Inferior parietal cortex (tissue), 1 donor: Measurements from ENCODE around the gene ARID5A.
A peak's percentile ranks its signal among the peaks of the same experiment; 100 is the strongest.
"Not testable (repeated sequence)": the region's sequence is repeated elsewhere in the genome, so short reads cannot be mapped to it uniquely, and the experiment has no call there.

Experiments used
- DNase-seq: peaks from one replicate; pipeline ENCODE4 v3.0.0-alpha.2; 2016; ENCODE audit errors: extremely low spot score

ARID5A gene, protein sequence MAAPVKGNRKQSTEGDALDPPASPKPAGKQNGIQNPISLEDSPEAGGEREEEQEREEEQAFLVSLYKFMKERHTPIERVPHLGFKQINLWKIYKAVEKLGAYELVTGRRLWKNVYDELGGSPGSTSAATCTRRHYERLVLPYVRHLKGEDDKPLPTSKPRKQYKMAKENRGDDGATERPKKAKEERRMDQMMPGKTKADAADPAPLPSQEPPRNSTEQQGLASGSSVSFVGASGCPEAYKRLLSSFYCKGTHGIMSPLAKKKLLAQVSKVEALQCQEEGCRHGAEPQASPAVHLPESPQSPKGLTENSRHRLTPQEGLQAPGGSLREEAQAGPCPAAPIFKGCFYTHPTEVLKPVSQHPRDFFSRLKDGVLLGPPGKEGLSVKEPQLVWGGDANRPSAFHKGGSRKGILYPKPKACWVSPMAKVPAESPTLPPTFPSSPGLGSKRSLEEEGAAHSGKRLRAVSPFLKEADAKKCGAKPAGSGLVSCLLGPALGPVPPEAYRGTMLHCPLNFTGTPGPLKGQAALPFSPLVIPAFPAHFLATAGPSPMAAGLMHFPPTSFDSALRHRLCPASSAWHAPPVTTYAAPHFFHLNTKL

DNA sequence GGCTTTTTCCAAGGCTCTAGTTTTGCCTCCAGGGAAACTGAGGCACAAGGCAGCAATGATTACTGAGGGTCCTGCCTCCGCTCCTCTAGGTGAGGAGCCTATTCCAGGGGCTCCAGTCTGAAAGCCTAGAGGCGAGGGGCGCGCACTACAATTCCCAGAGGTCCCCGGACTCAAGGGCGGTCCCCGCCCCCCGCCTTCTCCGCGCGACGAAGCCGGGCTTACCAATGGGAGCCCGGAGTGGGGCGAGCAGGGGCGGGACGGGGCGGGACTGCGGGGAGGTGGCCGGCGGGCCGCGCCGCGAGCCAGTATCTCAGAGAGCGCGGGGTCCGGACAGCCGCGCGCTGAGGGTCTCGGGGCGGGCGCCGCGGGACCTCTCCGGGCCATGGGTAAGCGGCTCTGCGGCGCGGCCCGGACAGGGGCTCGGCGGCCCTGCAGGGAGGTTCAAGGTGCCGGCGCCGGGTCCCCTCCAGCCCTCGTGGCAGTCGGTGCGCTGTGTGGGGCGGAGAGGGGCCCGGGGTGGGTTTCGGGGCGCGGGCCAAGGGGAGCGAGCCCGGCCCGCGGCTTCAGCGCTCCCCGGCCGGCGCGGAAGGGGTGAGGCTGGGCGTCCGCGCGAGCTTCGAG is at the start of gene ARID5A:
TSS of gene ARID5A (plus strand) at position 308 of the 621 bp plus-strand sequence. CDS start at position 383, 75 bp downstream.
- peak; percentile 88 for DNase-seq

DNA sequence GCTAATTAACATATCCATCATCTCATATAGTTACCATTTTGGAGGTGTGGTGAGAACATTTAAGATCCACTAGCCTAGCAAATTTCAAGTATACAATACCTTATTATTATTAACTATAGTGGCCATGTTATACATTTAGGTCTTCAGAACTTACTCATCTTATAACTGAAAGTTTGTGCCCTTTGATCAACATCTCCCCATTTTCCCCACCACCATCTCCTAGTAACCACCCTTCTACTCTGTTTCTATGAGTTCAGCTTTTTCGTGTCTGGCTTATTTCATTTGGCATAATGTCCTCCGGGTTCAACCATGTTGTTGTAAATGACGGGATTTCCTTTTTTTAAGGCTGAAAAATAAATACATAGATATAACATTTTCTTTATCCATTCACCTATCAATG is 47.3 kb upstream of the ARID5A start:
- DNase-seq, result no peak

DNA sequence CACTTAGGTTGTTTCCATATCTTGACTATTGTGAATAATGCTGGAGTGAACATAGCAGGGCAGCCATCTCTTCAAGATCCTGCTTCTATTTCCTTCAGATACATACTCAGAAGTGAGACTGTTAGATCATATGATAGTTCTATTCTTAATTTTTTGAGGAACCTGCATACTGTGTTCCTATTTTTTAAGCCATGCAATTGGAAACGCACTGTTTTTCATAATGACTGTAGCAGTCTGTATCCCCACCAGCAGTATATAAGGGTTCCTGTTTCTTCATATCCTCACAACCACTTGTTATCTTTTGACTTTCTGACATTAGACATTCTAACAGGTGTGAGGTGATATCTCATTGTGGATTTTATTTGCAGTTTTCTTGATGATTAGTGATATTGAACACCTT is 46.9 kb upstream of the ARID5A start:
- no peak for DNase-seq

DNA sequence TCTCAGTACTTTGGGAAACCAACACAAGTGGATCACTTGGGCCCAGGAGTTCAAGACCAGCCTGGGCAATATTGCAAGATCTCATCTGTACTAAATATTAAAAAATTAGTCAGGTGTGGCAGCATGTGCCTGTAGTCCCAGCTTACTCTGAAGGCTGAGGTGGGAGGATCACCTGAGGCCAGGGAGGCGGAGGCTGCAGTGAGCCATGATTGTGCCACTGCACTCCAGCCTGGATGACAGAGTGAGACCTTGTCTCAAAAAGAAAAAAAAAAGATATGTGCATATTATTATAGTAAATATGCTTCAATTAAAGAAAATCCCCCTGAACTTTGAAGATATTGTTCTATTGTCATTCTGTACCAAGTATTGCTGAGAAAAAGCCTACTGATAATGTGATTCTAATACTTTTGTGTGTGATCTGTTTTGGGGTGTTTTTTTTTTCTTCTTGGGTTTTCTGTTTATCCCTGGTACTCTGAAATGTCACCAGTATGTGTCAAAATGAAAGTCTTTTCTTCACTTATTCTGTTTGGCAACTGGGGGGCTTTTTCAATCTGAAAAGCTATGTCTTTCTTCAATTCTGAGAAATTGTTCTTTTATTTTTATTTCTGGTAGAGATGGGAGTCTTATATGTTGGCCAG is 44.6 kb upstream of the ARID5A start:
- no peak for DNase-seq

DNA sequence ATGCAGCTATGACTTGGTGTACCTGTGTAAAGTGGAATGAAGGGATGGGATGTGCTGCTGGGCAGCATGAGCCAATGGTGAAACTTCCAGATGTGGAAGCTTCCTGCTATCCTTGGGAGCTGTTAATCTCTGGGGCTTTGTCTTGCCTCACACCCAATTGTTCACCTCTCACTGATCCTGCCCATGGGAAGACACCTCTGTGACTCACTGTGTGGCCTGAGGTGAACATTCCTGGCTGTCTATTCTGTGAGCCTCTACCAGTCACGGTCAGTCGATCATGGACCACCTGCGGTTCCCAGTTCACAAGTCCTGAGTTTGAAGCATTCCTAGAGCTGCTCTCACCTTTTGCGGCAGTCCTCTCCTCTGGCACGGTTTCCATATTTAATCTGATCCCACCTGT is 43.5 kb upstream of the ARID5A start:
- no peak for DNase-seq

DNA sequence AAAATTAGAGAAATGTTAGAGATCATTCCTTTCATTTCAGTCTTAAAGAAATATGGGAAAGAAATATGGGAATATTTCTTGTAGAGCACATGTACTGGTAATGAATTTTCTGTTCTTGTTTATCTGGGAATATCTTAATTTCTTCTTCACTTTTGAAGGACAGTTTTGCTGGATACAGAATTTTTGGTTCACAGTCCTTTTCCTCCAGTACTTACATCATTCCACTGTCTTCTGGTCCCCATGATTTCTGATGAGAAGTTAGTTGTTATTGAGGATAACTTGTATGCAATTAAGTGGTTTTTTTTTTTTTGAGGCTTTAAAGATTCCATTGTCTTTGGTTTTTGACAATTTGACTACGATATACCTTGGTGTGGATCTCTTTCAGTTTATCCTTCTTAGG is 42.4 kb upstream of the ARID5A start:
- DNase-seq, result no peak

DNA sequence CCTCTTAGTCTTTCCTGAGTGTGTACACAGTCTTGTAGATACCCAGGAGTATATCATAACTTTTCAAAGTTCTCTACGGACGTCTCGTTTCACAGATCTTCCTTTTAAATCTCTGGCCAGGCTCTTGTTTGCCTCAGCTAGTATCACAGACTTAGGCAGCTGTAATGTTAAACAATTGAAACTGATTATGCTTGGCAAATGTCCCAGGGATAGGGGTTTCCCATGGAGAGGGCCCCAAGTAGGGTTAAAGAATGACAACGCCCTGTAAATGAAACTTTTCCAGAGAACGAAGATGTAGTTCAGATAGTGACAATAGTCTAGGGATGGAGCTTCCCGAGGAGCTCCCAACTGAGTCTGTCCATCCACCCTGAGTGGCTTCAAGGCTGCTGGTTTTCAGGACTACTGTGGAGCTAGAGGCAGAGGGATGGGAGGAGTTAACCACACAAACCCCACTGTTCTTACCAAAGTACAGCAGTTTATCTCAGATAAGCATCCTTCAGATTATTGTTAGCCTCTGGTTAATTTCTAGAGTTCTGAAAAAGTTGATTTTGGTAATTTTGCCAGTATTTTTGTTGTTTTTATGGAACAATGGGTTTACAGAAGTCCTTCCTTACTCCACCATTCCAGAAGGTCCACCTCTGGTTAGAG is 40.4 kb upstream of the ARID5A start:
- no peak for DNase-seq

DNA sequence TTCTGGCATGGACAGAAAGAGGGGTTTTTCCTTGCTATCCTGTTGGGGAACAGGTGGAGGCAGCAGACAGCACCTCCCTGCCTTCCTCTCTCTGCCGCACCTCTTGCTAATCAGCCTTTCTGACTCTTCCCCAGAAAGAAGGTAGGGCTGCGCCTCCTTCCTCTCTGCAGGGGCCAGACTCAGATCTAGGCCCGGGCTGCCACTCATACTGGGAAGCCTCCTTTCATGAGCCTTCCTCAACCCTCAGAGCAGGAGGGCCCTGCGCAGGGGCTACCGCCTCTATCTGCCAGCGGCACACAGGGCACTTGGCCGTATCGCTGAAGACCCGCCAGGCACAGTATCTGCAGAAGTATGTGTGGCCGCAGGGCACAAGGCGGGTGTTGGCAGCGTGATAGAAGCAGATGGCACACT is 38.5 kb upstream of the ARID5A start:
- no peak for DNase-seq

DNA sequence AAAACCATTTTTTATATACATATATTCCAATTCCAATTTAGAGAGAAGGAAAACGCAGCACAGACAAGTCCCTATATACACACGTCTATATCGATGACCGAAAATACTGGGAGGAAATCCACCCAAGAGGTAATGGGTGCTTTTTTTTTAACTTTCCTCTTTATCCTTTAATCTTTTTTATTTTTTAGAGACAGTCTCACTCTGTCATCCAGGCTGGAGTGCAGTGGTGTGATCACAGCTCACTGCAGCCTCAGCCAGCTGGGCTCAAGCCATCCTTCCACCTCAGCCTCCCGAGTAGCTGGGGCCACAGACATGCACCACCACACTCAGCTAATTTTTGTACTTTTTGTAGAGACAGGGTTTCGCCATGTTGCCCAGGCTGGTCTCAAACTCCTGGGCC is 37.9 kb upstream of the ARID5A start:
- DNase-seq, result not testable (repeated sequence)

DNA sequence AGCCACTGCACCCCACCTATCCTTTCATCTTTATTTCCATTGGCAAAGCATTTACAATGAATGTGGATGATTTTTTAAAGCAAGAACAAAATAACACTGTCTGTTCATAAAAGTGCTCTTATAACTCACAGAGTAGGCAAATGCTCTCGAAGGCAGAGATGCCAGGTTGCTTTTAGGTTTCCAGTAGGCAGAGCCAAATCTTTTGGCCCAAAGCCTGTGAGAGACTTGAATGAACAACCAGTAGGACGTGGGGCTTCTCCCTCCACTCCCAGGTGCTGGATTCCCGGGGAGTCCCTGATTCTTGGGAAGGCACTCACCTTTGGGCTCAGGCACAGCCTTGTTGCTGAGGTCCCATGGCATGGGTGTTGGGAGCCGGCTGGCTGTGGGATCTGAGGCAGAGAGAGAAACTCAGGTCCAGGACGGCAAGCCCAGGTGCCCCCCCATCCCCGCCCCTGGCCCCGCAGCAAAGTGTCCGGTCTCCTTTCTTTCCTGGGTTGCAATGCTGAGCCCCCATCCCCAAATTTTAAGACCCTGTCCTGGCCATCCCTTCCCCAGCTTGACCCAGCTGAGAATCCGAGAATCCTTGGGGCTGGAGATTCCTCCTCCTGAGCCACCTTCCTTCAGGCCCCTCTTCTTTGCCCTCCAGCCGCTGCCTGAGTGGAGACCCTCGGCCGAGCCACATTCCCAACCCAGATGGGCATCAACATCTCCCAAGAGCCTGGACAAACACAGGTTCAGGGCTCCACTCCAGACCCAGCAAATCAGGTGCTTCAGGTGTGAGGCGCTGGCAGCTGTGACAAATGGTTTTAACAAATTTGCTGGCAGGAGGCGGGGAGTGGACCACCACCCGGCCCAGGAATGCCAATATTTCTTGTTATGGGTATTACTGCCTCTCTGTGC is 37.2 kb upstream of the ARID5A start:
- no peak for DNase-seq

DNA sequence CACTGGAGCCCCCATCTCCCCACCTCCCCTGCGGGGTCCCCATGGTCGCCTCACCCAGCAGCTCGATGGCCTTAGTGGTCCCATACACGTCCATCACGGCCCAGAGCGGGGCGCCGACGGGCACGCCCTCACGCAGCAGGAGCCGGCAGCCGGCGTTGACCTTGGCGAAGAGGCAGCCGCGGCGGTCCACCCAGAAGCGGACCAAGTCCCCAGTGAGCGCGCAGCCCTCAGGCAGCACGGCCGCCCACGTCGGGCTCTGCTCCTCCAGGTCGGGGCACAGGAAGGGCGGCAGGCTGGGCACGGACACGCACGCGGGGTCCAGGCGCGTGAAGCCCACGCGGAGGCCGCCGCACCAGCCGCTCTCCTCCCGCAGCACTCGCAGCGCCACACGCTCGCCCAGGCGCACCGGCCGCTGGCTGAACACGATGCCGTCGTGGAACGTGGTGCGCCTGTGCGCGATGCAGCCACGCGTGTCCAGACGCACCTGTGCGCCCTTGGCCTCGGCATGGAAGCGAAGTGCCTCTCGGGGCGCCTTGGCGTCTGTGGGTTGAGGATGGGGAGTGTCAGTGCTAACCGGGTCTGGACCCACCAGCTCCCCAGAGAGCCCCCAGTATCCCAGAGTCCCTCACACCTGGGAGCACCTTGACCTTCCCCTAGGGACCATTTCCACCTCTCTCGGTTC is 36.0 kb upstream of the ARID5A start:
- no peak for DNase-seq

DNA sequence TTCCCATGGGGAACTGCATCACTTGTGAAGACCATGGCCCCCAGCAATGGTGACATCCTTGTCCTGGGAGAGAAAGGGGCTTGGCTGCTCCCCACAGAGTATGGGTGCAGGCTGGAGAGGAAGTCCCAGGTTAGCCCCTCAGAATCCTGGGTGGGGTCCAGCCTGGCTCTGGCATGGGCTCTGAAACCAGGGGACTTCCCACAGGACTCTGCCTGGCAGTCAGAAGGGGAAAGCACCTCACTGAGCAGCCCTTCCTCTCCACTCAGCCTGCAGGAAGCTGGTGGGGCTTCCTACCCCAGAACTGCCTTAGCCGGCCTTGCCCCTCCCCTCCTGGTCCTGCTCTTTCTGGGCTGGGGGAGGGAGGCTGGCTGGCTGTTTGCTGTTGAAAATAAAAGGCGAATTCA is 35.1 kb upstream of the ARID5A start:
- no peak for DNase-seq

DNA sequence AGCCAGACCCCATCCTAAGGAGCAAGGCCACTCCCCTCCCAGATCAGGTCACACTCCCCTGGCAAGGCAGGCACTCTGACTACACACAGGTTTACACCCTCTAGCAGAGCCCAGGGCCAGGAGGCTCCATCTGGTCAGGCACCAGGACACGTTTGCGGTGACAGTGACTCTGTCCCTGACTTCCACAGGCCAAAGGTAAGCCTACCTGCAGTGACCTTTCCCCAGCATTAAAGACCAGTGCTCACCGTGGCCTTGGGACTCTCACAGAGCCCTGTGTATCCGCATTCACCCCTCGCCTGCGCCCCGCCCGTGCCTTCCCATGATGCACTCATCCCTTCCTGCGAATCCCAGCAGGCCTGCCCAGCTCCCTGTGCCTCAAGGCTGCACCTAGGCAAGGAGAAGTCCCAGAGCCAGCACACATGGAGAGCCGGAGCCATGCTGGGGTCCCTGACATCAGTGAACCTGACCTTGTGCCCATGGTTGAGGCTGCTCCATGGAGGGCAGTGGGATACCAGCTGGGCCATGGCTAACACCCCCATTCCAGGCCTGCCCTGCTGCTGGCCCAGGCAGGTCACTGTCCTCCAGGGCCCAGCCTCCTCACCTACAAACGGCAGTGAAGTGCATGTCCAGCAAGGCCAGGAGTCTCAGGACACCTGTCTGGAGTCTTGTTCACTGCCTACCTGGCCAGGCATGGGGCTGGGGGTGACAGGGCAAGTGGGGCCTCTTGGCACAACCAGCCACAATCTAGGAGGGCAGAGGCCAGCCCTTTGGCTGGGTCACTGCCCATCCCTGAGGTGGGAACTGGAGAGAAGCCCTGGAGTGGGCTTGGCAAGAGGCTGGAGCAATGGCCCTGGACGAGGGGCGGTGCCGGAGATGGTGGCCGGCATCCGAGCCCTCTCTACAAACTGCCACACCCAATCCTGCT is 34.4 kb upstream of the ARID5A start:
- no peak for DNase-seq

DNA sequence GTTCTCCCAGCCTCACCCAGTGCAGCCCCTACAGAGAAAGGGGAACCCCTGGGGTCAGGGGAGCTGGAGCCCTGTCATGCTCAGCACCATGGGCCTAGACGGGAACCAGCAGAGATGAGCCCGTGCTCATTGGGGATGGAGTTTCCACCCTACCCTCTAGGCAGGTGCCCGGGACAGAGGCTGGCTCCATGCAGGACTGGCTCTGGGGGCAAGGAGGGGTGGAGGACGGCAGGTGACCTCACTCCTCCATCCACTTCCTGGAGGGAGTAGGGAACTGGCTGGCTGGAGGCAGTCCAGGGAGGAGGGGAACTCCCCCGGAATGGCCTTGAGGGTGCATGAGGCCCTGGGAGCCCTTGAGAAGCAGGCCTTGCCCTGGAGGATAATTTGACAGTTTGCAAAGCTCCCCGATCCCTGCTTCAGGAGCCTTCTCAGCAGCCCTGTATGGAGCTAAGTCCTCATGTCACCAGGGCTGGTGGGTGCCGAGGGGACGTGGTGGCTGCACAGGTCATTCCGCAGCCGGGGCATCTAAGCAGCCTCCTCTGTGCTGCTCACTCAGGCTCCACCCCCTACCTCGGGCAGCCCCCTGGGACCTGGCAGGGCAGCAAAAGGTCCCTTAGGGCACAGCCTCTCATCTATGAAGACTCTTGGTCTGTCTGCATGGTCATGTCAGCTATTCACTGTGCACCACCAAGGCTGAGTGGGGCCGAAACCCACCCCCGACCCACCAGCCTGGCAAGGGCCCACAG is 33.5 kb upstream of the ARID5A start:
- DNase-seq, result no peak

DNA sequence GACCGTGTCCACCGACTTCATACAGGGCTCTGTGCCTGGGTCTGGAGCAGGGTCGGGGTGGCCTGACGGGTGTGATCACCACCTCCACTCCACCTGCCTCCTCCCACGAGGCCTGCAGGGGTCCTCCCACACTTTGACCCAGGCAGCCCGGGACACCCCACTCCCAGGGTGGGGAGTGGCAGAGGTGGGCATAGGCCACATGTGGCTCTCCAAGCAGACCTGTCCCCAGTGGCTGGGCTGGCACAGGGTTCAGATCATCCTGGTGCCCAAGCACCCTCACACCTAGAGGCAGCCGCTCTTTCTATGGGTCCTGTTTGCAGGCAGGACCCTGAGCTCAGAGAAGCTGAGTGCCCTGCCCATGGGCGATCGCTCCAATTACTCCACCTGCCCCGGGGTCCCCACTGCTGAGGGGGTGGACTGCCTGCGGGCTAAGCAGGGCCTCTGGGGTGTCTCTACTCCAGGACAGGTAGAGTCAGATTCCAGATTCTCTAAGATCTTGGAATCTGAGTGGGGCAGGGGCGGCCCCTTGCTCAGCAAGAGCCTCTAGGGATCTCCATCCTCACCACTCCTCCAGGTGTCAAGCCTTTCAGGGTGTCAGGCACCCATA is 32.8 kb upstream of the ARID5A start:
- no peak for DNase-seq

DNA sequence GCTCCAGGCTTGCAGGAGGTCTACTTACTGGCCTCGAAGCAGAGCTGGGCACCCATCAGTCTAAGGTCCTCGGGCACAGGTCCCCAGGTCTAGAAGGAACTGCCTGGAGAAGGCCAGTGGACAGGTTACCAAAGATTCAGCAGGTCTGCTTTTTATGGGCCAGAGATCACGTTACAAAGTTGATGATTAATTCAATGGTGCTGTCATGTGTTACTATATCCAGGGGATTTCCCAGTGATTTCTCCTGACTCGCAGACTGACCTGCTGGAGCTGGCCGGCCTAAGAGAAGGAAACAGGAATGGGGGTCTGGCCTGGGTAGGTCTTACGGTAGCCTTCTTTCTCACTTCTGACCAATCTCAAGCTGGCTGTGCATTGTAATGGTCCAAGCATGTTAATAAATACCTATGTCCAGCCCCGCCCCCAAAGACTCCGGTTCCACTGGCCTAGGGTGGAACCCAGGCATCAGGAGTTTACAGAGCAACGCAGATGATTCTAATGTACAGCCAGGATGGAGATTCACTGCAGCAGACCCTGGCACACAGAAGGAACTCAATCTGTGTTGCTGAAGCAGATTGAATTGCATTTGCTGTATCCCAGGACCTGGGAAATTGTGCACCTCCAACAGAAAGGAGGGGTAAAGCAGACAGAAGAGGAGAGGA is 31.2 kb upstream of the ARID5A start, which contains the start of gene NEURL3:
TSS of gene NEURL3 (minus strand) at position 127 of the 659 bp plus-strand sequence. CDS start at position 56, 71 bp downstream.
- no peak for DNase-seq
